ENCODE data around the gene PCDHA1. TPM values are rescaled to one million over a fixed set of nuclear protein-coding genes. Genes with fewer than 3 reads are reported as not detected.

PCDHA1 gene
- total RNA-seq, 1 donor from 2014 or later, result not detected

- H3K27me3 ChIP-seq (ENCODE audit: control insufficient read depth, insufficient read depth, low read length), result no peaks in the 10 kb centered on the region
- no peaks in the 10 kb centered on the region for H3K36me3 ChIP-seq (ENCODE audit: control insufficient read depth, insufficient read depth, low read length)
- no peak overlapping the region for H3K4me3 ChIP-seq (ENCODE audit: low read depth, low read length)
- TF ChIP-seq CTCF (IDR thresholded peaks at IDR 0.05; ENCODE audit: insufficient read depth, low read length, poor library complexity, severe bottlenecking), result no peak
- no peak for DNase-seq (ENCODE audit: low read depth)
Measured at GRCh38 chr5:141007791-141008190, 221.9 kb downstream of the PCDHA1 start.

- no peaks in the 10 kb centered on the region for H3K36me3 ChIP-seq (ENCODE audit: control insufficient read depth, insufficient read depth, low read length)
- H3K27me3 ChIP-seq (ENCODE audit: control insufficient read depth, insufficient read depth, low read length), result no peaks in the 10 kb centered on the region
- no peak for TF ChIP-seq CTCF (IDR thresholded peaks at IDR 0.05; ENCODE audit: insufficient read depth, low read length, poor library complexity, severe bottlenecking)
- no peak for DNase-seq (ENCODE audit: low read depth)
- H3K4me3 ChIP-seq (ENCODE audit: low read depth, low read length), result no peak overlapping the region
Measured at GRCh38 chr5:141010047-141010793, 224.3 kb downstream of the PCDHA1 start.

GRCh38 chr5:141017943-141018342 lies 232.0 kb downstream of the PCDHA1 start:
- Histone ChIP-seq H3K36me3 (ENCODE audit: control insufficient read depth, insufficient read depth, low read length) (no peaks in the 10 kb centered on the region), H3K4me3 (ENCODE audit: low read depth, low read length) (no peak overlapping the region), H3K27me3 (ENCODE audit: control insufficient read depth, insufficient read depth, low read length) (no peaks in the 10 kb centered on the region)
- no peak for TF ChIP-seq CTCF (IDR thresholded peaks at IDR 0.05; ENCODE audit: insufficient read depth, low read length, poor library complexity, severe bottlenecking)
- DNase-seq (ENCODE audit: low read depth), result no peak

- no peak for DNase-seq (ENCODE audit: low read depth)
- Histone ChIP-seq H3K36me3 (ENCODE audit: control insufficient read depth, insufficient read depth, low read length) (no peaks in the 10 kb centered on the region), H3K4me3 (ENCODE audit: low read depth, low read length) (no peak overlapping the region), H3K27me3 (ENCODE audit: control insufficient read depth, insufficient read depth, low read length) (no peaks in the 10 kb centered on the region)
- no peak for TF ChIP-seq CTCF (IDR thresholded peaks at IDR 0.05; ENCODE audit: insufficient read depth, low read length, poor library complexity, severe bottlenecking)
Measured at GRCh38 chr5:141022384-141022783, 236.4 kb downstream of the PCDHA1 start.

GRCh38 chr5:141031006-141031405 lies 245.1 kb downstream of the PCDHA1 start:
- no peak for DNase-seq (ENCODE audit: low read depth)
- no peak for TF ChIP-seq CTCF (IDR thresholded peaks at IDR 0.05; ENCODE audit: insufficient read depth, low read length, poor library complexity, severe bottlenecking)
- no peaks in the 10 kb centered on the region for H3K36me3 ChIP-seq (ENCODE audit: control insufficient read depth, insufficient read depth, low read length)
- no peaks in the 10 kb centered on the region for H3K27me3 ChIP-seq (ENCODE audit: control insufficient read depth, insufficient read depth, low read length)
- H3K4me3 ChIP-seq (ENCODE audit: low read depth, low read length), result no peak overlapping the region

- TF ChIP-seq CTCF (IDR thresholded peaks at IDR 0.05; ENCODE audit: insufficient read depth, low read length, poor library complexity, severe bottlenecking), result no peak
- H3K27me3 ChIP-seq (ENCODE audit: control insufficient read depth, insufficient read depth, low read length), result no peaks in the 10 kb centered on the region
- H3K4me3 ChIP-seq (ENCODE audit: low read depth, low read length), result no peak overlapping the region
Measured at GRCh38 chr5:141032626-141033025, 246.7 kb downstream of the PCDHA1 start.

More at GRCh38 chr5:141032626-141033025, 246.7 kb downstream of the PCDHA1 start:
- DNase-seq (ENCODE audit: low read depth), result no peak
- H3K36me3 ChIP-seq (ENCODE audit: control insufficient read depth, insufficient read depth, low read length), result no peaks in the 10 kb centered on the region

Data from kidney epithelial cell (primary cell).